Endometrial microvascular endothelial cells (primary cell): Measurements from ENCODE around the gene SETD9. TPM values are rescaled to one million over a fixed set of nuclear protein-coding genes. Genes with fewer than 3 reads are reported as not detected.

Source experiments
- in situ Hi-C: cut with HindIII; loops from 2 replicates; pipeline ENCODE4 v1.10.0; 2017; ENCODE audit warnings: low sequenced_read_pairs, low pct_unique_long_range_greater_than_20kb; ENCODE audit errors: inconsistent ontology term
- total RNA-seq: library from RNA; depleted of rRNA; stranded (reverse); fragments of >200 nt; gene quantifications from one replicate; pipeline ENCODE4 v1.2.3, GENCODE V29; 2015; ENCODE audit errors: inconsistent ontology term

SETD9 gene
- total RNA-seq, 1 donor from 2014 or later: 14.2 TPM

- in situ Hi-C loops: loop anchor here (25.0 kb wide), 1 partner anchor 344 kb away; no protein-coding TSS in a partner anchor
These were observed 8.7 kb downstream of the SETD9 start for GRCh38 chr5:56918054-56918453.

- in situ Hi-C loops: loop anchor here (25.0 kb wide), 1 partner anchor 342 kb away; no protein-coding TSS in a partner anchor
These were observed 10.7 kb downstream of the SETD9 start for GRCh38 chr5:56919942-56920662.

- in situ Hi-C loops: loop anchor here (25.0 kb wide), 1 partner anchor 339 kb away; no protein-coding TSS in a partner anchor
These were observed 13.5 kb downstream of the SETD9 start for GRCh38 chr5:56922922-56923321.

- in situ Hi-C loops: no loop called here
These were observed 24.9 kb downstream of the SETD9 start for GRCh38 chr5:56934325-56934724.

GRCh38 chr5:56938858-56939257, 29.5 kb downstream of the SETD9 start:
- in situ Hi-C loops: no loop called here

- in situ Hi-C loops: no loop called here
These were observed 32.6 kb downstream of the SETD9 start for GRCh38 chr5:56941981-56942380.

- in situ Hi-C loops: no loop called here
These were observed 37.7 kb downstream of the SETD9 start for GRCh38 chr5:56947052-56947451.

- in situ Hi-C loops: no loop called here
These were observed 41.3 kb downstream of the SETD9 start for GRCh38 chr5:56950626-56951125.

GRCh38 chr5:56951126-56951945, 41.9 kb downstream of the SETD9 start:
- in situ Hi-C loops: no loop called here

GRCh38 chr5:56951946-56952691, 42.7 kb downstream of the SETD9 start, which contains the start of gene MIER3:
MIER3 (minus strand) TSS chr5:56952123; CDS start chr5:56952102, 21 bp downstream.
- in situ Hi-C loops: no loop called here

GRCh38 chr5:56954262-56954661, 44.9 kb downstream of the SETD9 start:
- in situ Hi-C loops: no loop called here

- in situ Hi-C loops: no loop called here
These were observed 49.2 kb downstream of the SETD9 start for GRCh38 chr5:56958595-56958994.

- in situ Hi-C loops: no loop called here
These were observed 49.9 kb downstream of the SETD9 start for GRCh38 chr5:56959326-56959725.

- in situ Hi-C loops: no loop called here
These were observed 52.4 kb downstream of the SETD9 start for GRCh38 chr5:56961746-56962145.

- in situ Hi-C loops: no loop called here
These were observed 52.9 kb downstream of the SETD9 start for GRCh38 chr5:56962286-56962685.

GRCh38 chr5:56963246-56963645, 53.9 kb downstream of the SETD9 start:
- in situ Hi-C loops: no loop called here

GRCh38 chr5:56964173-56964572, 54.8 kb downstream of the SETD9 start:
- in situ Hi-C loops: no loop called here
